OCI-LY3 (cell line): ENCODE results near the gene ZEB1.

Source experiments
- CTCF ChIP-seq: fragments of 200-600, 300-600 bp; sonication (generic); IDR thresholded peaks from 2 replicates; pipeline ENCODE4 v1.5.1; 2014; ENCODE audit warnings: antibody characterized with exemption, low read length, low read depth
- EZH2phosphoT487 ChIP-seq: fragments of 200-600 bp; shearing (Covaris generic); IDR thresholded peaks from 2 replicates; pipeline ENCODE4 v1.6.1; 2018; ENCODE audit warnings: antibody characterized with exemption, mixed run types, low read depth

GRCh38 chr10:31426401-31426800 lies 107.4 kb downstream of the ZEB1 start:
- no peak for TF ChIP-seq CTCF
- TF ChIP-seq EZH2phosphoT487 = no peak
